RPMI8226 (cell line): ENCODE results near the gene GAK.
"Not testable (repeated sequence)": the region's sequence is repeated elsewhere in the genome, so short reads cannot be mapped to it uniquely, and the experiment has no call there.

Source experiments
- DNase-seq: peaks from one replicate; pipeline ENCODE4 v3.0.0-alpha.2; 2015

Gene GAK

DNA sequence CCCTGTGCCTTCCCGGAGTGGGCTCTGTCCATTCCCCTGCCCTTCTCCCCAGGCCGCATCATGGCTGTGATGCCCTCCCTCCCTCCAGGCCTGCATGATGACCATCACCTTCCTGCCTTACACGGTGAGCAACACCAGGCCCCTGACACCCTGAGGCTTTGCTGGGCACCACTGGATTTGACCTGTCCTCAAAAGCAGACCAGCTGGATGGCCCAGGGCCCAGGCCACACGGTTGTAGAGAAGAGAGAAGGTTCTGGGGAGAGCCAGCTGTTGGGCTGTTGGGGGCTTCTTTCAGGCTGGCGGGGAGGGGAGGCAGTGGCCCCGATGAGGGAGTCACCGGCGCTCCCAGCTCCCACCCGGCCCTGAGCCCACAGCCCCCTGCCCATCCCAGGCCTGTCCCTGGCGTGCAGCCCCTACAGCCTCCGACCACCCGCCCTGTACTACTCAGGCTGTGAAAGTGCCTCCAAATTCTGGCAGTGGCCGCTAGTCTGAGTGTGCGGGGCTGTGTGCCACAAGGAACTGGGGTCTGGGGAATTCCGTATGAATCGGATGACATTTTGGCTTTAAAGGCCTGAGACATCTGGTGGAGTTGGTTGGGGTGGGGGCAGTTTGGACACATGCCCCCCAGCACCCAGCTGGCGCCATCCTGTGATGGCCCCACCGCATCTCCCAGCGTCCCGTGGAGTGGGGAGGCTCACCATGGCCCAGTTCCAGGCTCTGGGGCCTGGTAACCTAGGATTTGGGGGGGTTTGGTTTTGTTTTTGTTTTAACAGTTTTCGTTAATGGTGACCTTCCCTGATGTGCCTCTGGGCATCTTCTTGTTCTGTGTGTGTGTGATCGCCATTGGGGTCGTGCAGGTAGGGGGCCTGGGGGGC, 19.7 kb upstream of the GAK start:
- DNase-seq = no peak

GRCh38 chr4:951186-951585, 19.1 kb upstream of the GAK start:
- DNase-seq = no peak

DNA sequence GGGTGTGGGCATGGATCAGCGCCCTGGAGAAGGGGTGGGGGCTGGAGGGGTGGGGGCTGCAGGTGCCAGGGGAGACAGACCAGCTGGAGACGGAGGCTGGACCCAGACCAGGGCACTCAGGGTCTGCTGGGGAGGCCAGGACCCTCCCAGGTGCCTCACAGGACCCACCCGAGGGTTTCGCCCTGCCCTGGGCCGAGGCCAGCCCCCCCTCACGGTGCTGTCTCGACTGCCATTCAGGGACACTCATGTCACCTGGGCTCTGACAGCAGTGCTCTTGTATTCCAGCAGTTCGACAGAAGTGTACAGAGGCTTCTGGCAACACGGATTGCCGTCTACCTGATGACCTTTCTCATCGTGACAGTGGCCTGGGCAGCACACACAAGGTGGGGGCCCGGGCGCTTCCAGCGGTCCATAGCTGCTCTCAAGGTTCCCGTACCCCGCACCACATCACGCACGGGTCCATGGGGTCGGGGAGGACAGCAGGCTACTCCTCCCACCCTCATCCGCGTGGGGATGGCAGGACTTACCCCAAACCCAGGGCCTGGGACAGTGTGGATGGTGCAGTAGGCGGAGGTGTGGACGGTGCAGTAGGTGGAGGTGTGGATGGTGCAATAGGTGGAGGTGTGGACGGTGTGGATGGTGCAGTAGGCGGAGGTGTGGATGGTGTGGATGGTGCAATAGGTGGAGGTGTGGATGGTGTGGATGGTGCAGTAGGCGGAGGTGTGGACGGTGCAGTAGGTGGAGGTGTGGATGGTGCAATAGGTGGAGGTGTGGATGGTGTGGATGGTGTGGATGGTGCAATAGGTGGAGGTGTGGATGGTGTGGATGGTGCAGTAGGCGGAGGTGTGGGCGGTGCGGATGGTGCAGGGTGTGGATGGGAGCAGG, 18.3 kb upstream of the GAK start:
- DNase-seq = no peak

- DNase-seq = no peak
These were observed 17.5 kb upstream of the GAK start for GRCh38 chr4:949656-950055.

DNA sequence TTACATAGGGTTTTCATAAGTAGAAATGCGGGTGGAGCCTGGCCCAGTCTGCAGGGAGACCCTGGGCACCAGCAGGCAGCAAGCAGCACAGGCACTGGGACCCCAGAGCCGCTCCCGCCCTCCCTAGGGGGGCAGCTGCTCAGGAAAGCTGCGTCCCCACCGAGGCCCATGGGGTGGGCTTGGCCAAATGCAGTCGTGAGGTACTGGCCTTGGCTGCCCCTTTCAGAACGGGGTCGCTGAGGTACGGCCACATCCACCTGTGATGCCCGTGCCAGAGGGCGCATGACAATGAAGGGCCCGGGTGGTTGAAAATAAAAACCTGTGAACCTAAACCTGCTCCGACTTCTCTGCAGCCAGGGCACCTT, 16.8 kb upstream of the GAK start:
- no peak for DNase-seq

DNA sequence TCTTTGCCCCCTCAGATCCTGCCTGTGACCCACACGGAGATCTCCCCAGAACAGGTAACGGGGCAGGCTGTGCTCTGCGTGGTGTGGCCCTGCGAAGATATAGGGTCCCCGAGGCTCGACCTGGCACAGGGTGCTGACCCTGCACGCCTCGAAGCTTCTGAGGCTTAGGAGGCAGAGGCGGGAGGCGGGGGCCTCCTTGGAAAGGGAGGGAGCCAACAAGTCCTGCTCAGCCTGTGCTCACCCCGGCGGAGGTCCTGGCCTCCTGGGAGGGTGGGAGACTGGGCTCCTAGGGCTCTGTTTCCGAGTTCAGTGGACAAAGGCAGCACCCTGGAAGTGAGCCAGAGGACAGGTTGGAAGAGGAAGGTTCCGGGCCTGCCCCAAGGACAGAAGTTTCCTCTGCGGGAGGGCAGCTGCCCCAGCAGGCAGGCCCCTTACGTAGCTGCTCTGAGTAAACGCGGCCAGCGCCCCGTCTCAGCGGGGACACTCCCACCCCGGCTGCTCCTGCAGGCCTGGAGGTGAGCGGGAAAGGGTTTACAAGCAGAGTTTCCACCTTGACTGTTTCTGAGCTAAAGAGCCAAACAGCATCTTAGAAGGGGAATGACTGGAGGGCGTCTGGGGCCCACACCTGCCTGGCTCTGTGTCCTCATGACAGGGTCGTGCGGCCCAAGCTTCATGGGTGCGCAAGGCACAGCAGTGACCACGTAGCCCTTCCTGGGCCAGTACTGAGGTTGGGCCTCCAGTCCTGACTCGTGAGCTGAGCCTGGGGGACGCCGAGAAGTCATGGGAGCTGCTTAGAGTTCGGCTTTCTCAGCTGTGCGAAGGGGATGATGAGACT, 16.2 kb upstream of the GAK start:
- no peak for DNase-seq

DNA sequence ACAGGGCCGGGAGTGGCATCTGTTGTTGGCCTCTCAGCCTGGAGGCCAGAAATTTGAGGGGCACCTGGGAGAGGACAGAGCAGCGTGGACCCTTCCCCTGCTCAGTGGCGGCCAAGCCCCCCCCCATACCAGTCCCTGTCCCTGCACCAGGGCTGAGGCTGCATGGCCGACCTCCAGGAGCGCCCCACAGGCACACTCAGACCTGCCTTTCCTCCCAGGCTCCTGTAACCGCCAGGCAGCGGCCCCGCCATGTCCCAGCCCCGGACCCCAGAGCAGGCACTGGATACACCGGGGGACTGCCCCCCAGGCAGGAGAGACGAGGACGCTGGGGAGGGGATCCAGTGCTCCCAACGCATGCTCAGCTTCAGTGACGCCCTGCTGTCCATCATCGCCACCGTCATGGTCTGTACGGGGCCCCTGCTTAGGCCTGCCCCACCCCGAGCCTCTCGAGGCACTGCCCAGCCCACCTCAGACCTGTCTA, 15.4 kb upstream of the GAK start:
- no peak for DNase-seq

GRCh38 chr4:946517-947471, 14.7 kb upstream of the GAK start:
- no peak for DNase-seq

DNA sequence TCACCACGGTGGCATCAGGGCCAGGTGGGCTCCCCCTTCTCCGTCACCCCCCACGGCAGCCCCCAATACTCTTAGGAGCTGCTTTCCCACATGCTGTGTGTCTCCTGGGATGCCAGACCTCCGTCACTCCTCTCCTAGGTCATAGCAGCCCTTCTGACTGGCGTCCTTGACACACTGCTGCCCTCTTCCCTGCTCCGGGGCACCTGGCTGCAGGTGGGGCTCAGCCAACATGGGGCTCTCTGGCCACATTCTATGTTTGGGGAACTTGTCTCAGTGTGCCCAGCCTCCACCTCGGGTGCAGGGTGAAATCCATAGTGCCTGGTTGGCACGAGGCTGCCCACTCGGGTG, 14.0 kb upstream of the GAK start:
- DNase-seq = no peak

DNA sequence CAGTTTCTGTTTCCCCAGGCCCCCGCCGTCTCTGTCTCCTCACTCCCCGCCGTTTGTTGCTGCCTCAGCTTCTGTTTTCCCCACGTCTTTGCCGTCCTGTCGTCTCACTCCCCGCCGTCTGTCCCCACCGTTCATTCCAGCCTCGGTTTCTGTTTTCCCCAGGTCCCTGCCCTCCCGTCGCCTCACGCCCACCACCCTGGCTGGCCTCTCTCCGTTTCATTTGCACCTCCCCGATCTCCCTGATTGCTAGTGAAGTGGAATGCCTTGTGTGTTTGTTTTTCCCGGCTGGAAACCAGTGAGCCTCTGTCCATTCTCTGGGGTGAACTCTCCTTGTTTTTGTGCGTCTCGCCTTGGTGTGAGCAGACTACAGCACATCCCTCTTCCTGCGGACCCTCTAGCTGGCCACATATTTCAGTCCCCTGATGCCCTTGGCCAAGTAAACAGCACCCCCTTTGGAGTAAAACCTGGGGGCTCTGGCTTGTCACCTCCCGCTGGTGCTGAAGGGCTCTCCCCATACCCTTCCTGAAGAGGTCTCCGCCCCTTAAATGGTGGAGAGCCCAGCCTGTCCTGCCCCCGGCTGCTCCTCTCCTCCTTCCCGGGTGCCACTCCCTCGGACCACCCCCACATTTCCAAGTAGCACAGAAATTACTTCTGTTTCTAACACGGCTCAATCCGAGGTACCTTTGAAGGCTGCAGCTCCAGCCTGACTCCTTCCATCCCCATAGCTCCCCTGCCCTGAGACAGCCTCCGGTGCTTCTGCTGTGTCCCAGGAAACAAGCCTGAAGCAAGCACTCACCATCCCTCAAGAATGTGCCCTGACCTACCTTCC, 13.4 kb upstream of the GAK start:
- DNase-seq = no peak

DNA sequence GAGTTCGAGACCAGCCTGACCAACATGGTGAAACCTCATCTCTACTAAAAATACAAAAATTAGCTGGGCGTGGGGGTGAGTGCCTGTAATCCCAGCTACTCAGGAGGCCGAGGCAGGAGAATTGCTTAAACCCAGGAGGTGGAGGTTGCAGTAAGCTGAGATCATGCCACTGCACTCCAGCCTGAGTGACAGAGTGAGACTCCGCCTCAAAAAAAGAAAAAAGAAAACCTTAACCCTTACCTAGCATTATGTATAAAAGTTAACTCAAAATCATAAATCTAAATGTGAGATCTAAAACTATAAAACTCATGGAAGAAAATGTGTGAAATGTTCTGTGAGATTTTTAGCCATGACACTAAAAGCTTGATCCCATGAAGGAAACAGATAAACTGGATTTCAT, 7.4 kb upstream of the GAK start:
- DNase-seq = not testable (repeated sequence)

DNA sequence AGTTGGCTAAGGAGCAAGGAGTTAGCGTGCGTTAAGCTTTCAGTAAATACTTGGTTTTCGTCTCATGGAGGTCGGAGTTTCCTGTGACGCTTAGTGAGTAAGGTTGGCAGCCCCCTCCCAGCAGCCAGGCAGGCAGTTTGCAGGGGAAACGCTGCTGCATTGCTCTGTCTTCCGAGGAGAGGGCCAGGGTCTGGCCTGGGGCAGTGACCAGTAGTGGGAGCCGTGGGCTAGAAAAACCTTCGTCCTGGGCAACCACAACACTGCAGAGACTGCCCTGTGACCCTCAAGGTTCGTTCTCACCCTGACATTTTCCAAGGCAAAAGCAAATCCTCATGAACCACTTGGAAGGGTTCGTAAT, 576 bp upstream of the GAK start:
- DNase-seq = peak; percentile 11

GRCh38 chr4:931194-931959, 739 bp downstream of the GAK start:
- DNase-seq = peak; percentile 11

- no peak for DNase-seq
These were observed 1.3 kb downstream of the GAK start for GRCh38 chr4:930827-931193.

- peak; percentile 11 for DNase-seq
These were observed 2.0 kb downstream of the GAK start for GRCh38 chr4:930028-930551.

DNA sequence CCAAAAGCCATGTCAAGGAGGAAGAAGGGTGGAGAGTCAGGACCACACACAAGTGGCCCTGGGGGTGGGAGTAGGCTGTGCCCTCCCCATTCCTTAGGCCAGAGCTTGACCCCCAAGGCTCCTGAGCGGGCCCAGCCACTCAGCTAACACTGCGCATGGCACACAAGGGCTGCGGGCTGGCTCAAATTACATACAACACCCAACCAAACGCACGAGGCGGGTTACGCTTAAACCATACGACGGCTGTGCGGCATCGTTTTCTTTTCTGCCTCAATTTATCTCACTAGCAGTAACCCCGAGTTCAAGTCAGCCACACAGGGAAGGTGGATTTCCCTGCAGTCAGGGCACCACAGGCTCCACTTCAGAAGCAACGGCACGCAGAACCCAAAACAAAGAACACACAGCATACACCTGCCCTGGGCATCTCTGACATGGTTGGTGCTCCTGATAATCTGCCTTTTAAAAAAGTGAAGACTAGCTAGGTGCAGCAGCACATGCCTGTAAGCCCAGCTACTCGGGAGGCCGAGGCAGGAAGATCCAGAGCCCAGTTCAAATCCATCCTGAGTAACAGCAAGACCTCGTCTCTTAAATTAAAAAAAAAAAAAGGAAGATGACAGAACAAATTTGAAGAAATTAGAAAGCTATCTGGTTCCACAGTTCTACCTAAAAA, 2.9 kb downstream of the GAK start:
- no peak for DNase-seq

- not testable (repeated sequence) for DNase-seq
These were observed 4.5 kb downstream of the GAK start for GRCh38 chr4:927566-927965.

DNA sequence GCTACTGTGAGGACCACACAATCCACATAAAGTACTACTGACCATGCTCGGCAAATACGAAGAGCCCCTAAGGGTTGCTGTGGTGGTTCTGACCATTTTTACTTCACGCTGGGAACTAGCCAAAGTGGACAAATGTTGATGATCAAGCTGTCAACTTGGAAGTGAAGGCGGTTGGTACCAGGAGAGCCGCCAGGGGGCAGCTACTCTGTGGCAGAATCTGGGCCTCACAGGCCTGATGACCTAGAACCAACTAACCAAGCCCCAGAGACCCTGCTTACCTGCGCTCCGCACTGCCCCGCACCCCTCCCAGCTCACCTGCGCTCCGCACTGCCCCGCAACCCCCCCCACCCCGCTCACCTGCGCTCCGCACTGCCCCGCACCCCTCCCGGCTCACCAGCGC, 5.6 kb downstream of the GAK start:
- DNase-seq = no peak

DNA sequence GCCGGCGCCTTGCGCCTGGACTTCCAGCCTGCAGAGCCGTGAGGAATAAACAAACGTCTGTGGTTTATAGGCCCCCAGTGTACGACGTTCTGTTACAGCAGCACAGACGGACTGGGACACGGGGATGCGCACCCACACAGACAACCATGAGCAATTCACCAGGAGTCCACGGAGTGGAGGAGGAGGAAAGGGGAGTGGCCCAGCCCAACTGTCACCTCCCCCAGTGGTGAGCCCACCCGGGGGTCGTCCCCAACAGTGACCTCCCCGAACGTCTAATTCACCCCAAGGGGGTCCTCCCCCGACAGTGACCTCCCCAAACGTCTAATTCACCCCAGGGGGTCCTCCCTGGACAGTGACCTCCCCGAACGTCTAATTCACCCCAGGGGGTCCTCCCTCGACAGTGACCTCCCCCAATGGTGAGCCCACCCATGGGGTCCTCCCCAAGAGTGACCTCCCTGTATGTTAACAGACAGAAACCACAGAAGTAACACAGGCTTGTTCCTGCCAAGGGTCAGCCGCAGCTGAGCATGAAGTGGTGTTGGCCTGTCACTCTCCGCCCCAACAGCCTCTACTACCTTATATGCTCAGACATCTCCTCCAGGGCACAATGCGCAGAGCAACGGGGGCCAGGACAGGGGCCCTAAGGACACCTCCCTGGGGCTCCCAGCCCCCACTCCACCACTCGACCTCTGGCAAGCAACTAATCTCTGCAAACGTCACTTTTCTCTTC, 6.2 kb downstream of the GAK start:
- no peak for DNase-seq
